ENCODE results near the gene SIGLEC9. TPM values are rescaled to one million over a fixed set of nuclear protein-coding genes. Genes with fewer than 3 reads are reported as not detected.

Gene SIGLEC9
- total RNA-seq, 2 donors from 2014 or later, result not detected

- H3K9me3 ChIP-seq (ENCODE audit: control insufficient read depth, low read length), result no peaks in the 10 kb centered on the region
- no peaks in the 10 kb centered on the region for H3K9me3 Mint-ChIP-seq
Measured at GRCh38 chr19:51097796-51098195, 26.9 kb upstream of the SIGLEC9 start.

DNA sequence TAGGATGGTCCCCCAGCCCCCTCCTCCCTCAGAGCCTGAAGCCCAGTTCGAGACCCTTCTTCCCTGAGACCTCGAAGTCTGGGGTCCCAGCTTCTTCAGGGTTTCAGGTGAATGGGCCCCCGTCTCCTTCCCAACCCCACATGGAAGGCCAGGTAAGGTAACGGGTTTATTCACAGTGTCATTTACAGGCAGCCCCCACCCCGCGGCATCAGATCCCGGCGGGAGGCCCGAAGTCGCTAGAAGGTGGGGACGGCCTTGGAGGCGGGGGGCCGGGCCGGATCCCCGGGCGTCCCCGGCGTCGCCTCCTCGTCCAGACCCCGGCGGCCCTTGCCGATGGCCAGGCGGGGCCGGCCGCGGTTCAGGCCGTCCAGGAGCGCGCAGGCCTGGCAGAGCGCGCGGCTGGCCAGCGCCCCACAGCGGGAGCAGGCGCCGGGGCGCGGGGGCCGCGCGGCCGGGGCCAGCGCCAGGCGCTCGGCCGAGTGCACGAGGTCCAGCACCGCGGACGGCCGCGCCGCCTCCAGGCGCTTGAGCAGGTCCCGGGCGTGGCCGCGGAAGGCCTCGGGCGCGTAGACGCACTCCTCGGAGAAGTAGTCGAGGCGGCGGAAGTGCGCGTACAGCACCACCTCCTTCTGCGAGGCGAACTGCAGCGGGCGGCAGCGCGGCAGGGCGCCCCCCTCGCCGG lies 26.2 kb upstream of the SIGLEC9 start:
- WGBS, 2 experiments (ENCODE audit: insufficient coverage in 1 of 2, insufficient read length in 1 of 2), result 95 to 98% methylated on average over 44 to 78 of the region's 78 CpGs
- no peak for DNase-seq
- H3K27ac Mint-ChIP-seq, result no peak overlapping the region
- H3K9me3 Mint-ChIP-seq, result no peaks in the 10 kb centered on the region
- H3K4me1 Mint-ChIP-seq, result peaks cover 24% of the 10 kb centered on the region
- peak; percentile 35 for TF ChIP-seq CTCF (conservative IDR thresholded peaks at IDR 0.05)
- peaks cover 18% of the 10 kb centered on the region for H3K36me3 Mint-ChIP-seq (ENCODE audit: low read depth)
- H3K9me3 ChIP-seq (ENCODE audit: control insufficient read depth, low read length), result no peaks in the 10 kb centered on the region
- H3K27me3 Mint-ChIP-seq (ENCODE audit: insufficient read depth), result no peaks in the 10 kb centered on the region
- H3K36me3 ChIP-seq (ENCODE audit: control insufficient read depth, insufficient read depth, low read length), result peaks cover 9% of the 10 kb centered on the region
- no peak overlapping the region for H3K27ac ChIP-seq (ENCODE audit: low read depth, low read length)
- no peaks in the 10 kb centered on the region for H3K27me3 ChIP-seq (ENCODE audit: control insufficient read depth, insufficient read depth, low read length, poor library complexity, severe bottlenecking)
- no peaks in the 10 kb centered on the region for H3K4me1 ChIP-seq (ENCODE audit: control insufficient read depth, insufficient read depth, low read length)
- H3K9ac ChIP-seq (ENCODE audit: extremely low read depth, low read length, poor library complexity, severe bottlenecking), result no peak overlapping the region
- peak overlapping the region; percentile 41 for H3K4me3 Mint-ChIP-seq
- no peak overlapping the region for H3K4me3 ChIP-seq (ENCODE audit: low read length)

More at GRCh38 chr19:51097796-51098195, 26.9 kb upstream of the SIGLEC9 start:
- Mint-ChIP-seq H3K27ac (no peak overlapping the region), H3K27me3 (ENCODE audit: insufficient read depth) (no peaks in the 10 kb centered on the region), H3K4me1 (peaks cover 28% of the 10 kb centered on the region), H3K4me3 (no peak overlapping the region), H3K36me3 (ENCODE audit: low read depth) (peaks cover 13% of the 10 kb centered on the region)
- H3K27ac ChIP-seq (ENCODE audit: low read depth, low read length), result no peak overlapping the region
- H3K27me3 ChIP-seq (ENCODE audit: control insufficient read depth, insufficient read depth, low read length, poor library complexity, severe bottlenecking), result no peaks in the 10 kb centered on the region
- 89 to 90% methylated on average over 19 of the region's 20 CpGs for WGBS, 2 experiments (ENCODE audit: insufficient coverage in 1 of 2, insufficient read length in 1 of 2)
- no peaks in the 10 kb centered on the region for H3K4me1 ChIP-seq (ENCODE audit: control insufficient read depth, insufficient read depth, low read length)
- no peak overlapping the region for H3K9ac ChIP-seq (ENCODE audit: extremely low read depth, low read length, poor library complexity, severe bottlenecking)
- H3K36me3 ChIP-seq (ENCODE audit: control insufficient read depth, insufficient read depth, low read length), result peaks cover 5% of the 10 kb centered on the region
- DNase-seq, result no peak
- TF ChIP-seq CTCF (conservative IDR thresholded peaks at IDR 0.05), result no peak
- no peak overlapping the region for H3K4me3 ChIP-seq (ENCODE audit: low read length)

DNA sequence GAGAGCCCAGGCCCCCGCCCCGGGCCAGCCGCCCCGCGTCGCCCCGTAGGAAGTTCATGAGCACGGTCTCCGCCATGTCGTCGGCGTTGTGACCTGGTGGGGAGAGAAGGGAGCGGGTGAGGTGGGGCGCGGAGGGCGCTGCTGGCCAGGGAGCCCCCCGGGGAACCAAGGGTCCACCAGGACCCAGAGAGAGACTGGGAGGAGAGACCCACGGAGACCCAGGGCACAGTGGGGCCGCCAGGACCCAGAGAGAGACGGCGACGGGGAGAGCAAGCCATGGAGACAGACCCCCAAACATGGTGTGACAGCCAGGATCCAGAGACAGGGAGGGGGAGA lies 25.7 kb upstream of the SIGLEC9 start:
- Mint-ChIP-seq H3K27me3 (ENCODE audit: insufficient read depth) (no peaks in the 10 kb centered on the region), H3K27ac (peak overlapping the region; percentile 31), H3K36me3 (ENCODE audit: low read depth) (peaks cover 22% of the 10 kb centered on the region), H3K4me1 (peaks cover 21% of the 10 kb centered on the region), H3K9me3 (no peaks in the 10 kb centered on the region), H3K4me3 (peak overlapping the region; percentile 41)
- peak; percentile 4 for TF ChIP-seq CTCF (conservative IDR thresholded peaks at IDR 0.05)
- Histone ChIP-seq H3K27me3 (ENCODE audit: control insufficient read depth, insufficient read depth, low read length, poor library complexity, severe bottlenecking) (no peaks in the 10 kb centered on the region), H3K4me3 (ENCODE audit: low read length) (no peak overlapping the region), H3K9ac (ENCODE audit: extremely low read depth, low read length, poor library complexity, severe bottlenecking) (no peak overlapping the region), H3K36me3 (ENCODE audit: control insufficient read depth, insufficient read depth, low read length) (peaks cover 9% of the 10 kb centered on the region), H3K27ac (ENCODE audit: low read depth, low read length) (no peak overlapping the region), H3K4me1 (ENCODE audit: control insufficient read depth, insufficient read depth, low read length) (no peaks in the 10 kb centered on the region), H3K9me3 (ENCODE audit: control insufficient read depth, low read length) (no peaks in the 10 kb centered on the region)
- WGBS, 2 experiments (ENCODE audit: insufficient coverage in 1 of 2, insufficient read length in 1 of 2), result 95 to 97% methylated on average over 12 to 22 of the region's 22 CpGs
- no peak for DNase-seq

Data from endodermal cell (in vitro differentiated cells).